Measurements from ENCODE around the gene BMP3.

Gene BMP3

DNA sequence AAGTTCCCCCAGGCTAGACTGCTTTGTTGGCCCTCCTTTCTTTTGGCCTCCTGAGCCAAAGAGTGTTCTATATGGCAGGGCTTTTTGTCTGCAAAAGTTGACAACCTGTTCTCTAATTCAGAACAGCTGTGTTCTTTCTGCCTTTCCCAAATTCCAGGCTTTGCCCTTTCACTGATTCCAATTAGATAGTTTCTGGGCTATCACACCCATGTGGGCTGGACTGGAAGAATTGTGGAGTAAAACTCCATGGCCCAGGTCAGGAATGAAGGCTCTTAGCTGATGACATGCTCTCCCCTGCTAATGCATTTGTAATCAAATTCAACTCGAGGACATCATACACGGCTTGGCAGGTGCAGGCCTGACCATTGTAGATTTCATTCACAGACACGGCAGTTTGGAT, 19.4 kb downstream of the BMP3 start:
- TF ChIP-seq ZFX (IDR thresholded peaks at IDR 0.05), result no peak
- TF ChIP-seq, protein P1, sequence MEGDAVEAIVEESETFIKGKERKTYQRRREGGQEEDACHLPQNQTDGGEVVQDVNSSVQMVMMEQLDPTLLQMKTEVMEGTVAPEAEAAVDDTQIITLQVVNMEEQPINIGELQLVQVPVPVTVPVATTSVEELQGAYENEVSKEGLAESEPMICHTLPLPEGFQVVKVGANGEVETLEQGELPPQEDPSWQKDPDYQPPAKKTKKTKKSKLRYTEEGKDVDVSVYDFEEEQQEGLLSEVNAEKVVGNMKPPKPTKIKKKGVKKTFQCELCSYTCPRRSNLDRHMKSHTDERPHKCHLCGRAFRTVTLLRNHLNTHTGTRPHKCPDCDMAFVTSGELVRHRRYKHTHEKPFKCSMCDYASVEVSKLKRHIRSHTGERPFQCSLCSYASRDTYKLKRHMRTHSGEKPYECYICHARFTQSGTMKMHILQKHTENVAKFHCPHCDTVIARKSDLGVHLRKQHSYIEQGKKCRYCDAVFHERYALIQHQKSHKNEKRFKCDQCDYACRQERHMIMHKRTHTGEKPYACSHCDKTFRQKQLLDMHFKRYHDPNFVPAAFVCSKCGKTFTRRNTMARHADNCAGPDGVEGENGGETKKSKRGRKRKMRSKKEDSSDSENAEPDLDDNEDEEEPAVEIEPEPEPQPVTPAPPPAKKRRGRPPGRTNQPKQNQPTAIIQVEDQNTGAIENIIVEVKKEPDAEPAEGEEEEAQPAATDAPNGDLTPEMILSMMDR (conservative IDR thresholded peaks at IDR 0.05), result no peak
- no peak overlapping the region for H3K27ac ChIP-seq

DNA sequence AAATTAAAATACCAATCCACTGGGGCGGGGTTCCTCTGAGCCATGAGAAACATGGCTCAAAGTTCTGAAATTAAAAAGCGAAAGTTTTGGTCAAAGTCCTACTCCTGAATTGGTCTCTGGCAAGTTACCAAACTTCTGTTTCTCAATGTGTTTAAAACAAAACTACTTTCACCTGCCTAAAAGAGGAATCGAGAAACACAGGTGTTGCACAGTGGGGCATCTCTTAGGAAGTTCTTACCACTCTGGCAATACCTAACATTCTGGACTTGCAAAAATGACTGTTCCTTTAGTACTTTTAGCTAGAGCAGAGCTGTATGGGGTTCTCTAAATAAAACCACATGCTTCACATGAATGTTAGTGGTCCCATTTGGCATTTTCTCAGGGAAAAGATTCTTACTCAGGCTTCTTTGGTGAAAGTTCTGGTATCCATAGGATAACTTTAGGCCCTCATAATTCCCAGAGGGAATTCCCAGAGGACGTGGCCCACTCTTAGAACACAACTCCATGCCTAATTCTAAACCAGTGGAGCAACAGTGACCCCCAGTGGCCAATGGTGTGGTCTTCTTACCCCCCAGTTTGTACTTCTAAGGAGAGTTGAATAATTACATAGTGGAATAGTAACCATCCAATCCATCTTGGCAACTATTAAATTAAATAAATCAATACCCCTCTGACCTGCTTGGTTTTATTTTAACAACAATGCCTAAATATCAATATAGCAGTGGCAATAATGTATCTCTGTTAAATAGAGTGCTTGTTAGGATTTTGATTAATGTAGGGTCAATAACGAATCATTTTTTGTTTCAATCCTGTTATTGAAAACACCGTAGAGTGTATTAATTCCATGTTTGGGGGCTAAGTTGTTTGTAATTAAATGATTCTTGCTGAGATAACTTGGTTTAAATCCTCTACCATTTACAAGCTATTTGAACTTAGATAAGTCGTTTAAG, 21.9 kb downstream of the BMP3 start:
- H3K27ac ChIP-seq, result no peak overlapping the region
- TF ChIP-seq, protein P1 (conservative IDR thresholded peaks at IDR 0.05), result peak; percentile 80
- no peak for TF ChIP-seq ZFX (IDR thresholded peaks at IDR 0.05)

DNA sequence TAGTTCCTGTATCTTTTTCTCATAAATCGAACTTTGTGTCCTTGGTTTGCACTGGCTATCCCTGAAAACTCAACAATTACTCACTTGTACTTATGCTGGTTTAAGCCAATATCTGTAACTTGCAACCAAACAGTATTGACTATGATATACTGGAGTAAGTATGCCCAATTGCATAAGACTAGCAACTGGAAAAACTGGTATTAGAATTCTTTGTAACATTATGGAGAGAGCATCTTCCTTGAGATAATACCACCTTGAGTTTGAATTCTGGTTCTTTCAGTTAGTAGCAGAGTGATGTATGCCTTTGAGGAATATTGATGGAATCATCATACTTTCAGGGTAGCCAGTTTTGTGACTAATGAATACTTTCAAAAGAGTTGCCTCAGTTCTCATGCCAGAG, 28.1 kb downstream of the BMP3 start:
- no peak overlapping the region for H3K27ac ChIP-seq
- no peak for TF ChIP-seq ZFX (IDR thresholded peaks at IDR 0.05)
- TF ChIP-seq, protein P1 (conservative IDR thresholded peaks at IDR 0.05), result no peak

DNA sequence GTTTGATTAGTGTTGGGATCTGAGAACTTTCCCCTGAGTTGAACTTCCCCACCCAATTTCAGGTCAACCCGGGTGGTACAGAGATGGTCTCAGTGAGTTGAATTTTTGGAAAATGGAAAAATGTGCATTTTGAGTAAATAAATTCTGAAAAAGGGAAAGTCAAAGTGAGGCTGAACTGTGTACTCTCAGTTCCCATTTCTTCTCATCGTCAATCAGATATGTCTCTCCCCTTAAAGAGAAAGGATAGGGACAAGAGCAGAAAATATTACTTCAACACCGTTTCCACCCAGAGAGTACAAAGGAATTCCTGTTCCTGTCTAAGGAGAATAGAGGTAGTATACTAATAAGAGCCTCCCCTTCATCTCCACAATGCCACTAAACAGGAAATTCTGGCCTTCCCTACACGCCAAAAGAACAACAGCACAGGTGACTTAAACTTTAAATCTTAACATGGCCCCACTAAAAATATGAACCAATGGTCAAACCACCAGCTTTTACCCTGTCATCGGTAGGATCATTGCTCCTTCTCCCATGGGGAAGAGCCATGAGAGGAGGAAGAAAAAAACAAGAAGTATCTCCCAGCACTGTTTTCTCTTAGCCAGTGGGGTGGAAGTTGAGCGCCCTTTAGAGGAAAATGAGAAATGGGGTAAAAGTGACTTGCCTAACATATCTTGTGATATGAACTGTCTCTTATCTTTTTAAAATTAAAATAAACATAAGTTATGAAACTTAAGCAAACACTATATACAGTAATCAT, 30.3 kb downstream of the BMP3 start:
- no peak overlapping the region for H3K27ac ChIP-seq
- TF ChIP-seq ZFX (IDR thresholded peaks at IDR 0.05), result no peak
- TF ChIP-seq, protein P1 (conservative IDR thresholded peaks at IDR 0.05), result no peak

DNA sequence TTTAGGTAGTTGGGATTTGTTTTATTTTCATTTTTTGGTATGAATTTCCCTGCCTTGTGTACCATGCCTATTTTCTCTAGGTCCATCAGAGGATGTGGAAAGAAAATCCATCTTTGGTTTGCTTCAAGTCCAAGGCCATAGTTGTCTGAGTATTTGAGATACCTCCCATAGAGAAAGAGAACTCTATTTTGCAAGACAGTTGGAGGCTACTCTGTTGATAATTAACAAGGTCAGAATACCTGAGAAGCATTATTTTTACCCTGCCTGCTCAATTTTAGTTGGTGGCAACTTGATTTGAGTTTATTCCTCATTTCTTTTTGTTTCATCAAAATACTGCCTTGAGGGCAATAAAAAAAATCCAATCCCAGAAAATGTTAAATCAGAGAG, 30.8 kb downstream of the BMP3 start:
- H3K27ac ChIP-seq, result no peak overlapping the region
- TF ChIP-seq, protein P1 (conservative IDR thresholded peaks at IDR 0.05), result no peak
- TF ChIP-seq ZFX (IDR thresholded peaks at IDR 0.05), result no peak

DNA sequence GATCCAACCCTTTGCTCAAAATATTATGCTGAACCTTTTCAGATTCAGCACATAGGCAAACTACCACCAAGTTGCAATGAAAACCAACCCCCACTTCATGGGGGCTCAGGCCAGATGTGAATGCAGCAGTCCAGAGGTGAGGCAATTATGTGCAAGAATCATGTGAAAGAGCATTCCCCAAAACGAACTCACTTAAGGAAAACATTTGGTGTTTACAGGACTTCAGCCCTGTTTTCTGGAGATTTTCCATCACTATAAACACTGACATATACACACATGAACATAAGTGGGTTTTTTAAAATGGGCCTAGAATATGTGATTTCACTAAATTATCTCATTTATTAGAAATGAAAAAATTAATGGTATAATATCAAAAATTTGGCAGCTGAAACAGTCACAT, 31.5 kb downstream of the BMP3 start:
- H3K27ac ChIP-seq, result no peak overlapping the region
- TF ChIP-seq, protein P1 (conservative IDR thresholded peaks at IDR 0.05), result no peak
- no peak for TF ChIP-seq ZFX (IDR thresholded peaks at IDR 0.05)

DNA sequence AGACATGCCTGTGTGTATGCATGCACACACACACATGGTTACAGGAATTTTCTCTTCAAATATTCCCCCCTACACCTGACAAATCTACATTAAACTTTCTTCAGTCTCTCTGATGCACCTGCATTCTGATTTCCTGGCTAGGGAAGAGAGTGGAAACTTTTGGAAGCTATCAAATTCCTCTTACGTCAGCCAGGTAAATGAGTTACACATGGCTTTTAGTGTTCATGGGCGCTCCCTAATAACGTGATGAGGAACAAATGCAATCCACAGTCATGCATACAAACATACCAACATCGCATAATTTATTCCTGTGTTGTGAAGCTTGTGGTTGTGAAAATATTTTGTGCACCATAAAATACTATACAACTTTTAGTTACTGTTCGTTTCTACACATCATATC, 34.9 kb downstream of the BMP3 start:
- no peak overlapping the region for H3K27ac ChIP-seq
- no peak for TF ChIP-seq ZFX (IDR thresholded peaks at IDR 0.05)
- TF ChIP-seq, protein P1 (conservative IDR thresholded peaks at IDR 0.05), result no peak

Measured in C4-2B (cell line).